K562 (cell line): ENCODE results near the gene CACNA1E. TPM values are rescaled to one million over a fixed set of nuclear protein-coding genes. Genes with fewer than 3 reads are reported as not detected.

ENCODE experiments used
- ATAC-seq: fragments of 200-7000 bp; cut with Tn5 transposase; 3 replicates; pipeline ENCODE4 v1.9.1; 2020; ENCODE audit warnings: moderate library complexity
- BruUV-seq: library from RNA; stranded (reverse); fragments of 400-500 nt; replicated peaks from 2 replicates; lab custom pipeline; 2021; lab: Mats Ljungman, UMichigan
- CTCF ChIA-PET: fragments of 300-600 bp; formaldehyde crosslinking; extraction: SDS; loops from one replicate; lab custom pipeline; 2021; ENCODE audit warnings: low intra/inter-chr PET ratio; lab: Yijun Ruan, JAX
- POLR2A ChIA-PET: fragments of 300-600, 350-650 bp; sonication (Branson Sonifier 250); formaldehyde crosslinking; extraction: SDS; loops from one replicate; lab custom pipeline; 2021; ENCODE audit warnings: antibody characterized with exemption, inconsistent platforms; lab: Yijun Ruan, JAX
- DNase-seq, 4 experiments: peaks; one replicate each; pipeline versions ENCODE4 v3.0.0 to v3.0.0-alpha.2; 2011 to 2018; ENCODE audit warnings: low spot score in 3 of 4, mixed read lengths in 3 of 4; ENCODE audit errors: extremely low read depth in 1 of 4
- FAIRE-seq: peaks from 2 replicates; lab custom pipeline; 2011; peaks lifted over from hg19 to GRCh38; lab: Jason Lieb, UNC
- H2AFZ ChIP-seq: 2 replicates; pipeline ENCODE4 v1.6.0; 2011; ENCODE audit warnings: low read depth, low read length, control low read depth, inconsistent platforms
- H3K27ac ChIP-seq: fragments of 200-600 bp; 3 replicates; pipeline ENCODE4 v1.8.0; 2011; ENCODE audit warnings: low read depth, mild to moderate bottlenecking, control low read depth, inconsistent platforms, low read length, moderate library complexity, mixed read lengths; ENCODE audit errors: extremely low read depth
- H3K27me3 ChIP-seq, 2 experiments: fragments of 300-600 bp in 1 of 2; 2 replicates in 1 of 2; 3 replicates in 1 of 2; pipeline versions ENCODE4 v1.6.0 to v1.8.0; 2011; ENCODE audit warnings: inconsistent platforms in 2 of 2, low read length in 2 of 2, mild to moderate bottlenecking in 1 of 2, mixed read lengths in 1 of 2, moderate library complexity in 1 of 2; ENCODE audit not compliant: control insufficient read depth in 2 of 2, insufficient read depth in 2 of 2
- H3K36me3 ChIP-seq: fragments of 300-600 bp; 3 replicates; pipeline ENCODE4 v1.8.0; 2011; ENCODE audit warnings: mild to moderate bottlenecking, low read length, inconsistent platforms; ENCODE audit not compliant: control insufficient read depth, insufficient read depth
- H3K4me1 ChIP-seq, 2 experiments: fragments of 200-600 bp in 1 of 2; replicated peaks in 1 of 2; 2 replicates in 1 of 2; 3 replicates in 1 of 2; pipeline versions ENCODE4 v1.5.1 to v1.8.0; 2011; ENCODE audit warnings: inconsistent platforms in 2 of 2, low read length in 2 of 2, mild to moderate bottlenecking in 1 of 2, mixed read lengths in 1 of 2, moderate library complexity in 1 of 2; ENCODE audit not compliant: control insufficient read depth in 2 of 2, insufficient read depth in 2 of 2
- H3K4me2 ChIP-seq: 2 replicates; pipeline ENCODE4 v1.6.1; 2011; ENCODE audit warnings: low read length, control low read depth, inconsistent platforms, mixed read lengths; ENCODE audit not compliant: insufficient read depth
- H3K4me3 ChIP-seq: fragments of 200-600 bp; sonication (generic), shearing (Covaris generic); 2 replicates; pipeline ENCODE4 v1.5.1; 2016; ENCODE audit warnings: control low read depth, inconsistent platforms
- H3K79me2 ChIP-seq: fragments of 200-600 bp; 3 replicates; pipeline ENCODE4 v1.8.0; 2011; ENCODE audit warnings: low read length, inconsistent platforms; ENCODE audit not compliant: control insufficient read depth, insufficient read depth
- H3K9ac ChIP-seq, 2 experiments: 2 replicates each; pipeline versions ENCODE4 v1.6.0 to v1.6.1; 2011; ENCODE audit warnings: low read depth in 2 of 2, low read length in 2 of 2, control low read depth in 1 of 2, inconsistent platforms in 1 of 2, mild to moderate bottlenecking in 1 of 2, mixed read lengths in 1 of 2; ENCODE audit not compliant: insufficient read depth in 1 of 2
- H3K9me1 ChIP-seq: one replicate; pipeline ENCODE4 v1.6.0; 2011; ENCODE audit warnings: inconsistent platforms, mild to moderate bottlenecking, low read length, moderate library complexity; ENCODE audit not compliant: control insufficient read depth, insufficient read depth
- H3K9me3 ChIP-seq: replicated peaks from 2 replicates; pipeline ENCODE4 v1.5.1; 2011; ENCODE audit warnings: low read depth, low read length, inconsistent platforms; ENCODE audit not compliant: control insufficient read depth, insufficient read depth
- H4K20me1 ChIP-seq: replicated peaks from 2 replicates; pipeline ENCODE4 v1.6.1; 2011; ENCODE audit warnings: low read length, inconsistent platforms, mixed read lengths; ENCODE audit not compliant: control insufficient read depth, insufficient read depth
- CHD1 ChIP-seq: fragments of 200-600 bp; sonication (generic); IDR thresholded peaks from one replicate; pipeline ENCODE4 v1.6.1; 2012; ENCODE audit warnings: mild to moderate bottlenecking, moderate library complexity, low read length, inconsistent platforms
- CREB3 ChIP-seq: fragments of 450-650 bp; conservative IDR thresholded peaks from 2 replicates; pipeline ENCODE4 v1.6.1; 2016; ENCODE audit warnings: missing genetic modification characterization, low read depth, mild to moderate bottlenecking, missing compliant biosample characterization, moderate library complexity
- DMBX1 ChIP-seq: fragments of 250-450 bp; sonication (Bioruptor Pico); IDR thresholded peaks from 2 replicates; pipeline ENCODE4 v1.8.0; 2022; ENCODE audit warnings: inconsistent platforms, mild to moderate bottlenecking, moderate library complexity, borderline replicate concordance
- DNMT1 ChIP-seq: fragments of 450-650 bp; IDR thresholded peaks from 2 replicates; pipeline ENCODE4 v1.6.1; 2016; ENCODE audit warnings: antibody characterized with exemption, mild to moderate bottlenecking
- ELF1 ChIP-seq: fragments of 200-800 bp; sonication (Bioruptor generic); IDR thresholded peaks from 2 replicates; pipeline ENCODE4 v1.6.1; 2016; ENCODE audit warnings: missing genetic modification characterization, missing compliant biosample characterization
- ETV1 ChIP-seq: fragments of 450-650 bp; conservative IDR thresholded peaks from 2 replicates; pipeline ENCODE4 v1.6.1; 2016; ENCODE audit warnings: missing genetic modification characterization, control low read depth, low read depth, missing compliant biosample characterization
- LEF1 ChIP-seq: fragments of 450-650 bp; IDR thresholded peaks from 2 replicates; pipeline ENCODE4 v1.6.1; 2016; ENCODE audit warnings: mild to moderate bottlenecking
- RBM15 ChIP-seq: fragments of 200-400 bp; formaldehyde crosslinking; IDR thresholded peaks from 2 replicates; pipeline ENCODE4 v1.6.1; 2018; ENCODE audit warnings: mild to moderate bottlenecking, low read length, moderate library complexity; ENCODE audit not compliant: insufficient read depth
- SIRT6 ChIP-seq: IDR thresholded peaks from one replicate; pipeline ENCODE4 v1.6.1; 2012; ENCODE audit warnings: low read depth, mild to moderate bottlenecking, control low read depth, inconsistent platforms, low read length, moderate library complexity
- SMARCA5 ChIP-seq: fragments of 450-650 bp; IDR thresholded peaks from 2 replicates; pipeline ENCODE4 v1.6.1; 2016
- TAF9B ChIP-seq: fragments of 450-650 bp; IDR thresholded peaks from 2 replicates; pipeline ENCODE4 v1.6.1; 2018; ENCODE audit warnings: mild to moderate bottlenecking; ENCODE audit not compliant: partially characterized antibody
- ZC3H11A ChIP-seq: IDR thresholded peaks from 2 replicates; pipeline ENCODE4 v1.6.1; 2012; ENCODE audit warnings: low read depth, low read length, improper control_type of control experiment
- WGBS: fragments of 100-300 bp; shearing (Covaris generic); methylation state at CpG from one replicate; pipeline ENCODE4 v1.1.6; 2016; ENCODE audit warnings: low coverage, mixed read lengths; ENCODE audit not compliant: insufficient coverage; ENCODE audit errors: missing lambda C conversion rate; 5-methylcytosine and 5-hydroxymethylcytosine counted together
- in situ Hi-C: fragments of 300-500 bp; cut with MboI; formaldehyde crosslinking; loops from 4 replicates; pipeline ENCODE4 v1.15.0; 2018; ENCODE audit warnings: inconsistent platforms, mixed read lengths
- intact Hi-C: fragments of 100-400 bp; cut with micrococcal nuclease; formaldehyde crosslinking; loops from 2 replicates; pipeline ENCODE4 v1.14.2; 2022
- polyA plus RNA-seq, 8 experiments: library from polyadenylated mRNA; depleted of rRNA in 4 of 8; stranded (reverse) in 5 of 8; unstranded in 3 of 8; fragments of >200 nt; fragmentation: Nextera tagmentation in 2 of 8; fragmentation: Illumina TruSeq in 1 of 8; extraction: Ambion mirVana in 2 of 8; extraction: Trizol in 1 of 8; gene quantifications; 2 replicates each; pipeline versions ENCODE4 v1.2.1 to v1.2.3, GENCODE V29; 2011 to 2014; ENCODE audit warnings: inconsistent platforms in 1 of 8, missing spikeins in 1 of 8
- total RNA-seq, 7 experiments: library from RNA; depleted of rRNA in 6 of 7; stranded (reverse); fragments of >200 nt in 6 of 7; fragmentation: Illumina TruSeq in 2 of 7; extraction: Trizol in 2 of 7; gene quantifications; 2 replicates each; pipeline versions ENCODE4 v1.2.1 to v1.2.3, GENCODE V29; 2011 to 2021; ENCODE audit warnings: low replicate concordance in 1 of 7

CACNA1E gene
- total and polyA plus RNA-seq, 9 of the 15 experiments (the other 6 are each of a cell fraction or from before 2014, with no cell fraction given): under 0.01 to 0.04 TPM; not detected in 7

DNA sequence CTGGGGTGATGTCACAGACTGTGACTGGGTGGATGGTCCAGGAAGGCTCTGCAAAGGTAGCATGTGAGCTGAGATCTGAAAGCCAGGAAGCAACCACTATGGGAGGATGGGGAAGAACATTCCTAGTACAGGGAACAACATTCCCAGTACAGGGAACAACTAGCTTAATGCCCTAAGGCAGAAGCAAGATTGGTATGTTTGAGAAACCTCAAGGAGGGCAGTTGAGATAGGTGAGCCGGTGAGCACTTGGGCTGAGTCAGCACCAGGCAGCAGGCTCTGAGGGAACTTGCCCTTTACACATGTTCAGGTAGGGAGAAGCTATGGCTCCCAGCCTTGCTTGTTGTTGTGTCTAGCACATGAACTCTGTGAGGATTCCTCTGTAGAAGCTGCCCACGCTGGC is 24.2 kb upstream of the CACNA1E start:
- Histone ChIP-seq H3K79me2 (no peaks in the 10 kb centered on the region), H3K9me3 (no peaks in the 10 kb centered on the region), H3K4me1 (no peaks in the 10 kb centered on the region), H3K9me1 (no peaks in the 10 kb centered on the region), H4K20me1 (no peaks in the 10 kb centered on the region), H3K4me3 (no peak overlapping the region), H3K36me3 (no peaks in the 10 kb centered on the region), H3K27me3 (0 out of 5 replicates have a peak, but pooled peaks cover 0 to 8% of the 10 kb centered on the region in 2 experiments), H3K4me2 (no peak overlapping the region), H2AFZ (no peak overlapping the region), H3K27ac (no peak overlapping the region), H3K9ac (no peak overlapping the region)
- WGBS: 0% methylated on average over 2 of the region's 2 CpGs
- in situ Hi-C loops (no loop called here), intact Hi-C loops (no loop called here)
- CTCF ChIA-PET: no interaction called here
- TF ChIP-seq CREB3 (tag) (no peak), CHD1 (no peak), SMARCA5 (no peak), LEF1 (no peak), ETV1 (tag) (no peak), SIRT6 (no peak), DNMT1 (no peak), DMBX1 (CRISPR knock-in tag) (no peak), TAF9B (no peak), ELF1 (no peak), ZC3H11A (no peak), RBM15 (no peak)
- POLR2A ChIA-PET: interaction anchor here (1.0 kb wide), 1 partner anchor 10 kb away, joined by 3 read pairs; no protein-coding TSS in a partner anchor
- BruUV-seq: no TSS peak
- DNase-seq (no peak), ATAC-seq (no peak), FAIRE-seq (no peak)
